GM03348 (cell line): ENCODE results near the gene INPP5F.
A peak's percentile ranks its signal among the peaks of the same experiment; 100 is the strongest.

ENCODE experiments used
- DNase-seq: peaks from one replicate; pipeline ENCODE4 v3.0.0; 2012; ENCODE audit warnings: low spot score

The INPP5F gene

GRCh38 chr10:119817991-119818888, 92.4 kb downstream of the INPP5F start:
- DNase-seq: peak; percentile 81

DNA sequence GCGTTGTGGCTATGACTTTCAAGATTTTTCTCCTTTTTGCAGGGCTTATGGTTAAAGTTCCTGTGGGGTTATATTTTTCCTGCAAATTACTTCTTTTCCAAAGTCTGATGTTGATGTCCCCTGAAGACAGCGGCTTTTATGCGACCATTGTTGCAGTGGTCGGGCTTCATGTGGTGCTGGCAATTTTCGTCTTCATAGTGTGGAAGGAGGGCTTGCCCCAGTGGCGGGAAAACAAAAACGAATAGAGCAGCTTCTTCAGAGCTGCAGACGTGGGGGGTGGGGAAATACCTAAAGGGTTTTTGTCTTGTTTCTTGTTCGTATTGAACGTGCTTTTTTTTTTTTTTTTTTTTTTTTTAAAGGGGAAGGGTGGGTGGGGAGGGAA, 93.0 kb downstream of the INPP5F start:
- no peak for DNase-seq

DNA sequence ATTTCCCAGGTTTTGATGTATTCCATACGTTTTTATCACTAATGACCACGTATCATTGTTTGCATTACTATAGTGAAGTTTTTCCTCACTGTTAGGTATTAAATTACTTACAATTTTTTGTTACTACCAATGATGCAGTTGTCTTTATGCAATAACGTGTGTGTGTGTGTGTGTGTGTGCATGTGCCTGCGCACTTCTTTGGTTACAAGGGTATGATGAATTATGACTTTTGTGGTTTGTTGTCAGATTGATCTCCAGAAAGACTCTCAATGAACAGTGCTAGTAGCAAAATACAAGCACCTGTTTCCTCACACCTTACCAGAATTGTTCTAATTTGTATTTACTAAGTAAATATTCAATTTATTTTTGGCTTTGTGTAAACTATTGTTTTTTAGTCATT, 95.3 kb downstream of the INPP5F start:
- no peak for DNase-seq

GRCh38 chr10:119824299-119824698, 98.4 kb downstream of the INPP5F start:
- DNase-seq: no peak

DNA sequence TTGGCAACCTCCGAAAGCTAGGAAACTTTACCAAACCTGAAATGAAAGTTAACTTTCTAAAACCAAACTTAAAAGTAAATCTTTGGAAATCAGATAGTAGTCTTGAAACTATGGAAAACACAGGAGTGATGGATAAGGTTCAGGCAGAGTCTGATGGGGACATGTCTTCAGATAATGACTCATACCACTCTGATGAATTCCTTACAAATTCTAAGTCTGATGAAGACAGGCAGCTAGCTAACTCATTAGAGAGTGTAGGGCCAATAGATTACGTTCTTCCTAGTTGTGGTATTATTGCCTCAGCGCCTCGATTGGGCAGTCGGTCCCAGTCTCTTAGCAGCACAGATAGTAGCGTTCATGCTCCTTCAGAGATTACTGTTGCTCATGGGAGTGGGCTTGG, 100.9 kb downstream of the INPP5F start:
- no peak for DNase-seq

DNA sequence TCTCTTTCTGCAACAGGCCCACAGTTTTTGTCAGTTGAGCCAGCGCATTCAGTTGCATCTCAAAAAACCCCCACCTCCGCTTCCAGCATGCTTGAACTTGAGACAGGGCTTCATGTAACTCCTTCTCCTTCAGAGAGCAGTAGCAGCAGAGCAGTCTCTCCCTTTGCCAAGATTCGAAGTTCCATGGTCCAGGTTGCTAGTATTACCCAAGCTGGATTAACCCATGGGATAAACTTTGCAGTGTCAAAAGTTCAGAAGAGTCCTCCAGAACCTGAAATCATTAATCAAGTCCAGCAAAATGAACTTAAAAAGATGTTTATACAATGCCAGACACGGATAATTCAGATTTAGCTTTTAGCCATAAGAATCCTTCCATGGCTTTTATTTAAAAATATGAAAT, 101.6 kb downstream of the INPP5F start:
- no peak for DNase-seq

GRCh38 chr10:119829429-119829828, 103.6 kb downstream of the INPP5F start:
- DNase-seq: no peak

DNA sequence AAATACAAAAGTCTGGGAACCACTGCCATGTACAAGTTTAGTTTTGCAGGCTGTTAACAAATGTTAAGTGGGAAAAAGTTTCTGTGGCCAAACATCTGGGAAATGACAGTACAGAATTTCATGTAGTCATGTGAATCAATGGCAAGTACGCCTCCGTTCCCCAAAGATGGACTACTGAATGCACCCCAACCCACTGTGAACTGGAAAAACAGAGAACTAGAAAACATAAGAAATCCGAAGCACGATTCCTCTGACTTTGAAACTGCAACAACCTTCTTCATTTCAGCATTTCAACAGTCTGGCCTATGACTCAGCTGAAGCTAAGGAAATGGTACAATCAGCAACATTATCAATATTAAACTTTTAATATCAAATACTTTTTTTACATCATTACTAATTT, 105.0 kb downstream of the INPP5F start:
- no peak for DNase-seq

DNA sequence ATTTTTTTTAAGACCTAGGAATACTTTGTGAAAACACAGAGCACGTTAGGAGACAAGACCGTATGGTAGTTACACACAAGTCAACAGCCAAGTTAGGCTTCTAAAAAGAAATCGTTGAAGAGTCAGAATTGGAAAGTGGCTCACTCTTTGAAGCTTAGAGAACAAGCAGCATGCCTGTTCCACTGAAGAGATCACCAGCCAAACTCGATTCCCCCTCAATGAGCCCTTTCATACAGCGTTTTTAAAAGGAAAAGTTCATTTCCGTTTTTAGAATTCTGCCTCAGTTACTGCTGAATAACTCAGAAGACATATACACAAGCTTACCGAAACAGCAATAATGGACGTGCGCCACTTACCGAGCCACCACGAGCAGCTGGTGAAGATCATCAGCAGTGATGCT, 105.8 kb downstream of the INPP5F start:
- DNase-seq: no peak

GRCh38 chr10:119832951-119833350, 107.1 kb downstream of the INPP5F start:
- no peak for DNase-seq

- no peak for DNase-seq
These were observed 108.3 kb downstream of the INPP5F start for GRCh38 chr10:119834188-119834587.

GRCh38 chr10:119845656-119846055, 119.8 kb downstream of the INPP5F start:
- DNase-seq: no peak

GRCh38 chr10:119849031-119849789, 123.4 kb downstream of the INPP5F start:
- DNase-seq: peak; percentile 62

GRCh38 chr10:119849944-119850343, 124.1 kb downstream of the INPP5F start:
- no peak for DNase-seq

DNA sequence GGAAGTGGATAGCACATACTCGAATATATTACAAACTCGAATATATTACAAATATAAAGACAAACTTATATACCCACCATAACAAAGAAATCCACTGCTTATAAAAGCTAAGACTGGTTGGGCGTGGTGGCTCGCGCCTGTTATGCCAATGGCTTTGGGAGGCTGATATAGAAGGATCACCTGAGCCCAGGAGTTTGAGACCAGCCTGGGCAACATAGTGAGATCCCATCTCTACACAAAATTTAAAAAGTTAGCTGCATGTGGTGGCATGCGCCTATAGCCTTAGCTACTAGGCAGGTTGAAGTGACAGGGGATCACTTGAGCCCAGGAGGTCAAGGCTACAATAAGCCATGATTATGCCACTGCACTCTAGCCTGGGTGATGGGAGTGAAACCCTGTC, 126.4 kb downstream of the INPP5F start:
- DNase-seq: no peak

DNA sequence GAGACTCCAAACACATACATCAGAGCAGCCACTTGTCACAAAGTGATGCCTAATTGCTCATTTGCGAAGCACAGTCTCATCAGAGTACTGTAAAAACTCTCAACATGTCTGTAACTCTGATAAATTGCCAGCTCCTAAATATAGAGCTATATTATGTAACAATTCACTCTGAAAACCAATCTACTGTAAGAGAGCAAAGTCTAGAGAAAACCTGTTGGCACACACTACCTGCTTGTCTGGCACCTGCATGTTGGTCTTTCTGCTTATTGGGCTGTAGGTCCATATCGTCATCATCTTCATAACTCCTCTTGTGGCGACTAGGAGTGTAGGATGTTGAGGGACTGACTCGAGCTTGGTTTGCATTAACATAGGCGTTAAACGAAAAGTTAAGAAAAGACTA, 127.0 kb downstream of the INPP5F start:
- DNase-seq: no peak

GRCh38 chr10:119853574-119853973, 127.7 kb downstream of the INPP5F start:
- no peak for DNase-seq

DNA sequence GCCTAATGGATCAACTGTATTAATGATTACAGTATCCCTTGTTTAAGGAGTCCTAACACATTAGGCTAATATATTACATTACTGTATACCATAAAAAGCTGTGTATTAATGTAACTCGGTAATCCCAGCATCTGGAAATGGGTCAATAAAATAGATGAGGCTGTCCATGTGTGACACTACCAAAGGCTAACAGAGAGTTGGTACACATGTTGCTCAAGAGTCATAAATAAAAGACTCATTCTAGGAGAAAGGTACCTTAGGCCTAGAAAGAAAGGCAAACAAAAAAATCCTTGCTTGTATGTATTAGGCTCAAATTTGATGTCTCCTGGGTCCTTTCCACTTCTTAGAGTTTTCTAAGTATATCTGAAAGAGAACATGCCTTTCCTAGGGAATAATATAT, 132.2 kb downstream of the INPP5F start:
- no peak for DNase-seq

- DNase-seq: peak; percentile 34
These were observed 133.8 kb downstream of the INPP5F start for GRCh38 chr10:119859420-119860258.

DNA sequence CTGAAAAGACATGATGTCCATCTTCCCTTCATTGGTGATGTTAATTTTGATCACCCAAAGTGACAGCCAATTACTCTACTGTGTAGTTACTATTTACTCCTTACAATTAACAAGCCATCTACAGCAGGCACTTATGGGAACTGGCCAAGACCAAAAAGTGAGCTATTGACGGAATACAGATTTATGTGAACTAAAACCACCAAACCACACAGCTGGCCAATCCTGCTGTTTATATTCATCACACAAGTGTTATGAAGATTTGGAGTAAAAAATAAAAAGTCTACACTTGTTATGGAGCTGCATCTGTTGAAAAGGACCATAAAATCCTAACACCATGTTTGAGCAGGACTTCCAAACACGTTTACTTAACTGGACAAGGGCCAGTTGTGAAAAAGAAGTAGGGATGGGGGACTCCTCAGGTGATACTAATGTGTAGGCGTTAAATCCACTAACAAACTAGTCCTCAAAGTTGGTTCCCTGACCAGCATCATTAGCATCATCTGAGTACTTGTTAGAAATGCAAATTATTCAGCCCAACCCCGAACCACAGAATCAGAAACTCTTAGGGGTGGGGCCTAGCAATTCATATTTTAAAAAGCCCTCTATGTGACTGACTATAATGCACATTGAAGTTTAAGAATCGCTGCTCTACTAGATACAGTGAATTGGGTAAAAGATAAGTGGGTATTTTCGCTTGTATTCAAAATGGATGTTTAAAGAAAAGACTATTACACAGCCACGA, 135.2 kb downstream of the INPP5F start:
- no peak for DNase-seq

- no peak for DNase-seq
These were observed 136.7 kb downstream of the INPP5F start for GRCh38 chr10:119862524-119862923.
